HCT116 (cell line): ENCODE measurements around the gene SCFD2. TPM values are rescaled to one million over a fixed set of nuclear protein-coding genes. Genes with fewer than 3 reads are reported as not detected.

ENCODE experiments used
- ATAC-seq: fragments of 200-7000 bp; cut with Tn5 transposase; 2 replicates; pipeline ENCODE4 v1.9.1; 2020; ENCODE audit warnings: mild to moderate bottlenecking, moderate library complexity
- BruUV-seq: library from RNA; stranded (reverse); fragments of 400-500 nt; replicated peaks from 2 replicates; lab custom pipeline; 2021; lab: Mats Ljungman, UMichigan
- CTCF ChIA-PET: fragments of 300-600 bp; sonication (Branson Sonifier 250); formaldehyde crosslinking; loops from one replicate; lab custom pipeline; 2021; ENCODE audit warnings: antibody characterized with exemption; lab: Charles Lee
- POLR2A ChIA-PET: fragments of 300-600, 350-600 bp; sonication (Branson Sonifier 250); formaldehyde crosslinking; loops from one replicate; lab custom pipeline; 2021; ENCODE audit warnings: antibody characterized with exemption; lab: Charles Lee
- RAD21 ChIA-PET, 2 experiments: fragments of 300-600 bp; sonication (Branson Sonifier 250); formaldehyde crosslinking; loops; one replicate each; lab custom pipeline; 2023; ENCODE audit warnings: low total read pairs in 2 of 2; ENCODE audit not compliant: uncharacterized antibody in 2 of 2, unreplicated experiment in 2 of 2, low non-redundant PET in 1 of 2; lab: Charles Lee
- DNase-seq: peaks from one replicate; pipeline ENCODE4 v3.0.0-alpha.2; 2010; ENCODE audit warnings: low read depth, low spot score
- H2AFZ ChIP-seq: fragments of 200-600 bp; shearing (Covaris generic), sonication (generic); 2 replicates; pipeline ENCODE4 v1.6.1; 2017; ENCODE audit warnings: low read depth, mixed run types, mixed read lengths, antibody characterized with exemption, low read length; ENCODE audit not compliant: poor library complexity, severe bottlenecking
- H3K27ac ChIP-seq: 2 replicates; pipeline ENCODE4 v1.5.1; 2012; ENCODE audit warnings: low read depth, low read length
- H3K27me3 ChIP-seq: fragments of 200-600 bp; sonication (generic); 2 replicates; pipeline ENCODE4 v1.6.1; 2016; ENCODE audit warnings: mixed run types, low read length, mixed read lengths; ENCODE audit not compliant: insufficient read depth
- H3K36me3 ChIP-seq, 2 experiments: fragments of 200-500 bp in 1 of 2; fragments of 200-600 bp in 1 of 2; sonication (Bioruptor generic) in 1 of 2; sonication (generic) in 1 of 2; 2 replicates each; pipeline versions ENCODE4 v1.5.1 to v1.6.1; 2014 to 2016; ENCODE audit warnings: low read length in 2 of 2, inconsistent platforms in 1 of 2, mixed read lengths in 1 of 2, mixed run types in 1 of 2; ENCODE audit not compliant: insufficient read depth in 2 of 2, control insufficient read depth in 1 of 2
- H3K4me1 ChIP-seq, 2 experiments: fragments of 200-600 bp in 1 of 2; sonication (generic) in 1 of 2; 2 replicates each; pipeline versions ENCODE4 v1.5.1 to v1.6.1; 2012 to 2017; ENCODE audit warnings: low read length in 2 of 2, inconsistent platforms in 1 of 2, mild to moderate bottlenecking in 1 of 2, mixed read lengths in 1 of 2, mixed run types in 1 of 2, moderate library complexity in 1 of 2; ENCODE audit not compliant: insufficient read depth in 2 of 2, control insufficient read depth in 1 of 2
- H3K4me2 ChIP-seq: fragments of 200-600 bp; sonication (generic); 2 replicates; pipeline ENCODE4 v1.6.1; 2017; ENCODE audit warnings: mixed run types, low read length, mixed read lengths
- H3K4me3 ChIP-seq, 2 experiments: fragments of 200-600 bp in 1 of 2; sonication (generic) in 1 of 2; replicated peaks in 1 of 2; 2 replicates each; pipeline ENCODE4 v1.5.1; 2011 to 2016; ENCODE audit warnings: low read length in 2 of 2, control low read depth in 1 of 2, low read depth in 1 of 2, mild to moderate bottlenecking in 1 of 2, mixed read lengths in 1 of 2, mixed run types in 1 of 2
- H3K79me2 ChIP-seq: fragments of 200-600 bp; sonication (generic); 2 replicates; pipeline ENCODE4 v1.6.1; 2017; ENCODE audit warnings: mild to moderate bottlenecking, mixed run types, low read length, moderate library complexity, mixed read lengths; ENCODE audit not compliant: insufficient read depth
- H3K9ac ChIP-seq: fragments of 200-600 bp; sonication (generic); 2 replicates; pipeline ENCODE4 v1.6.1; 2016; ENCODE audit warnings: low read length, mixed read lengths
- H3K9me2 ChIP-seq: fragments of 200-600 bp; sonication (generic), shearing (Covaris generic); 2 replicates; pipeline ENCODE4 v1.6.1; 2017; ENCODE audit warnings: mixed run types, mild to moderate bottlenecking, moderate library complexity; ENCODE audit not compliant: insufficient read depth
- H3K9me3 ChIP-seq, 2 experiments: fragments of 200-500 bp in 1 of 2; fragments of 200-600 bp in 1 of 2; sonication (Bioruptor generic) in 1 of 2; sonication (generic) in 1 of 2; 2 replicates each; pipeline ENCODE4 v1.6.1; 2014 to 2017; ENCODE audit warnings: low read length in 2 of 2, mixed read lengths in 2 of 2, inconsistent platforms in 1 of 2, low read depth in 1 of 2, mild to moderate bottlenecking in 1 of 2, mixed run types in 1 of 2, moderate library complexity in 1 of 2; ENCODE audit not compliant: control insufficient read depth in 1 of 2, insufficient read depth in 1 of 2
- H4K20me1 ChIP-seq: fragments of 200-600 bp; sonication (generic), shearing (Covaris generic); 2 replicates; pipeline ENCODE4 v1.6.1; 2017; ENCODE audit warnings: mixed run types, mild to moderate bottlenecking, moderate library complexity; ENCODE audit not compliant: insufficient read depth
- CBX3 ChIP-seq: IDR thresholded peaks from 2 replicates; pipeline ENCODE4 v1.6.1; 2012; ENCODE audit warnings: low read depth
- CEBPB ChIP-seq: IDR thresholded peaks from 2 replicates; pipeline ENCODE4 v1.6.1; 2012; ENCODE audit warnings: low read depth
- EGR1 ChIP-seq: IDR thresholded peaks from 2 replicates; pipeline ENCODE4 v1.6.1; 2012; ENCODE audit warnings: low read depth
- ELF1 ChIP-seq: IDR thresholded peaks from 2 replicates; pipeline ENCODE4 v1.6.1; 2012; ENCODE audit warnings: low read depth, borderline replicate concordance
- FOSL1 ChIP-seq: IDR thresholded peaks from 2 replicates; pipeline ENCODE4 v1.6.1; 2012; ENCODE audit warnings: low read depth
- JUND ChIP-seq: IDR thresholded peaks from 2 replicates; pipeline ENCODE4 v1.6.1; 2012
- POLR2AphosphoS5 ChIP-seq: IDR thresholded peaks from 2 replicates; pipeline ENCODE4 v1.6.1; 2011; ENCODE audit warnings: mild to moderate bottlenecking, low read depth, low read length, moderate library complexity
- RAD21 ChIP-seq: IDR thresholded peaks from 2 replicates; pipeline ENCODE4 v1.6.1; 2012; ENCODE audit warnings: low read depth, mild to moderate bottlenecking
- SIN3A ChIP-seq: IDR thresholded peaks from 2 replicates; pipeline ENCODE4 v1.6.1; 2012; ENCODE audit warnings: low read depth
- SRF ChIP-seq: IDR thresholded peaks from 2 replicates; pipeline ENCODE4 v1.6.1; 2012; ENCODE audit warnings: low read depth
- TCF7L2 ChIP-seq: IDR thresholded peaks from 2 replicates; pipeline ENCODE4 v1.7.0; 2011; ENCODE audit warnings: borderline replicate concordance, inconsistent platforms; ENCODE audit not compliant: insufficient read depth, insufficient read length; ENCODE audit errors: extremely low read depth
- ZFX ChIP-seq: fragments of 450-650 bp; IDR thresholded peaks from 2 replicates; pipeline ENCODE4 v1.6.1; 2017
- intact Hi-C: fragments of 100-400 bp; cut with micrococcal nuclease; formaldehyde crosslinking; loops from 2 replicates; pipeline ENCODE4 v1.10.0; 2022
- total RNA-seq: library from RNA; stranded (reverse); gene quantifications from one replicate; pipeline ENCODE4 v1.2.1, GENCODE V29; 2021; ENCODE audit not compliant: unreplicated experiment
- TF ChIP-seq, protein P1 (sequence below), 3 experiments: fragments of 200-600 bp in 1 of 3; sonication (generic) in 1 of 3; IDR thresholded peaks in 2 of 3; conservative IDR thresholded peaks in 1 of 3; 2 replicates each; pipeline ENCODE4 v1.5.1; 2012 to 2017; ENCODE audit warnings: low read depth in 2 of 3, low read length in 2 of 3, antibody characterized with exemption in 1 of 3, borderline replicate concordance in 1 of 3, control low read depth in 1 of 3, mild to moderate bottlenecking in 1 of 3, mixed read lengths in 1 of 3, mixed run types in 1 of 3, moderate library complexity in 1 of 3; ENCODE audit not compliant: insufficient read depth in 1 of 3
- TF ChIP-seq, protein P2 (sequence below): IDR thresholded peaks from 2 replicates; pipeline ENCODE4 v1.6.1; 2012
- TF ChIP-seq, protein P3 (sequence below): IDR thresholded peaks from 2 replicates; pipeline ENCODE4 v1.6.1; 2012; ENCODE audit warnings: low read depth
- TF ChIP-seq, protein P4 (sequence below): IDR thresholded peaks from 2 replicates; pipeline ENCODE4 v1.6.1; 2012
- TF ChIP-seq, protein P5 (sequence below): IDR thresholded peaks from 2 replicates; pipeline ENCODE4 v1.6.1; 2011; ENCODE audit warnings: mild to moderate bottlenecking, low read length, moderate library complexity; ENCODE audit not compliant: insufficient replicate concordance; ENCODE audit errors: extremely low read depth

SCFD2 gene
- total RNA-seq, 1 experiment from 2014 or later: 13.6 TPM

- no peak for ATAC-seq
- H3K27me3 ChIP-seq: no peaks in the 10 kb centered on the region
- no peak overlapping the region for H3K27ac ChIP-seq
- intact Hi-C loops: loop anchor here (5.0 kb wide), 1 partner anchor 923 kb away; no protein-coding TSS in a partner anchor
- DNase-seq: no peak
- H3K9me3 ChIP-seq: no peaks in the 10 kb centered on the region
- ChIA-PET POLR2A (no interaction called here), RAD21 (no interaction called here), CTCF (no interaction called here)
- H3K4me1 ChIP-seq: no peaks in the 10 kb centered on the region
- no peak overlapping the region for H3K4me3 ChIP-seq
- BruUV-seq: no TSS peak
- H2AFZ ChIP-seq: no peak overlapping the region
- H3K4me2 ChIP-seq: no peak overlapping the region
- no peak overlapping the region for H3K9ac ChIP-seq
- no peaks in the 10 kb centered on the region for H3K36me3 ChIP-seq
- TF ChIP-seq POLR2AphosphoS5 (no peak), CBX3 (no peak), SIN3A (no peak), RAD21 (no peak), CEBPB (no peak), ELF1 (no peak), TCF7L2 (no peak), ZFX (no peak), FOSL1 (no peak), EGR1 (no peak), SRF (no peak), JUND (no peak)
- TF ChIP-seq, protein P1, sequence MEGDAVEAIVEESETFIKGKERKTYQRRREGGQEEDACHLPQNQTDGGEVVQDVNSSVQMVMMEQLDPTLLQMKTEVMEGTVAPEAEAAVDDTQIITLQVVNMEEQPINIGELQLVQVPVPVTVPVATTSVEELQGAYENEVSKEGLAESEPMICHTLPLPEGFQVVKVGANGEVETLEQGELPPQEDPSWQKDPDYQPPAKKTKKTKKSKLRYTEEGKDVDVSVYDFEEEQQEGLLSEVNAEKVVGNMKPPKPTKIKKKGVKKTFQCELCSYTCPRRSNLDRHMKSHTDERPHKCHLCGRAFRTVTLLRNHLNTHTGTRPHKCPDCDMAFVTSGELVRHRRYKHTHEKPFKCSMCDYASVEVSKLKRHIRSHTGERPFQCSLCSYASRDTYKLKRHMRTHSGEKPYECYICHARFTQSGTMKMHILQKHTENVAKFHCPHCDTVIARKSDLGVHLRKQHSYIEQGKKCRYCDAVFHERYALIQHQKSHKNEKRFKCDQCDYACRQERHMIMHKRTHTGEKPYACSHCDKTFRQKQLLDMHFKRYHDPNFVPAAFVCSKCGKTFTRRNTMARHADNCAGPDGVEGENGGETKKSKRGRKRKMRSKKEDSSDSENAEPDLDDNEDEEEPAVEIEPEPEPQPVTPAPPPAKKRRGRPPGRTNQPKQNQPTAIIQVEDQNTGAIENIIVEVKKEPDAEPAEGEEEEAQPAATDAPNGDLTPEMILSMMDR (IDR thresholded peaks at IDR 0.05 in 2 of 3, conservative IDR thresholded peaks at IDR 0.05 in 1 of 3; ENCODE audit: borderline replicate concordance in 1 of 3, insufficient read depth in 1 of 3, low read depth in 2 of 3, low read length in 2 of 3): no peak
- TF ChIP-seq, protein P2, sequence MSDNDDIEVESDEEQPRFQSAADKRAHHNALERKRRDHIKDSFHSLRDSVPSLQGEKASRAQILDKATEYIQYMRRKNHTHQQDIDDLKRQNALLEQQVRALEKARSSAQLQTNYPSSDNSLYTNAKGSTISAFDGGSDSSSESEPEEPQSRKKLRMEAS: no peak
- TF ChIP-seq, protein P3, sequence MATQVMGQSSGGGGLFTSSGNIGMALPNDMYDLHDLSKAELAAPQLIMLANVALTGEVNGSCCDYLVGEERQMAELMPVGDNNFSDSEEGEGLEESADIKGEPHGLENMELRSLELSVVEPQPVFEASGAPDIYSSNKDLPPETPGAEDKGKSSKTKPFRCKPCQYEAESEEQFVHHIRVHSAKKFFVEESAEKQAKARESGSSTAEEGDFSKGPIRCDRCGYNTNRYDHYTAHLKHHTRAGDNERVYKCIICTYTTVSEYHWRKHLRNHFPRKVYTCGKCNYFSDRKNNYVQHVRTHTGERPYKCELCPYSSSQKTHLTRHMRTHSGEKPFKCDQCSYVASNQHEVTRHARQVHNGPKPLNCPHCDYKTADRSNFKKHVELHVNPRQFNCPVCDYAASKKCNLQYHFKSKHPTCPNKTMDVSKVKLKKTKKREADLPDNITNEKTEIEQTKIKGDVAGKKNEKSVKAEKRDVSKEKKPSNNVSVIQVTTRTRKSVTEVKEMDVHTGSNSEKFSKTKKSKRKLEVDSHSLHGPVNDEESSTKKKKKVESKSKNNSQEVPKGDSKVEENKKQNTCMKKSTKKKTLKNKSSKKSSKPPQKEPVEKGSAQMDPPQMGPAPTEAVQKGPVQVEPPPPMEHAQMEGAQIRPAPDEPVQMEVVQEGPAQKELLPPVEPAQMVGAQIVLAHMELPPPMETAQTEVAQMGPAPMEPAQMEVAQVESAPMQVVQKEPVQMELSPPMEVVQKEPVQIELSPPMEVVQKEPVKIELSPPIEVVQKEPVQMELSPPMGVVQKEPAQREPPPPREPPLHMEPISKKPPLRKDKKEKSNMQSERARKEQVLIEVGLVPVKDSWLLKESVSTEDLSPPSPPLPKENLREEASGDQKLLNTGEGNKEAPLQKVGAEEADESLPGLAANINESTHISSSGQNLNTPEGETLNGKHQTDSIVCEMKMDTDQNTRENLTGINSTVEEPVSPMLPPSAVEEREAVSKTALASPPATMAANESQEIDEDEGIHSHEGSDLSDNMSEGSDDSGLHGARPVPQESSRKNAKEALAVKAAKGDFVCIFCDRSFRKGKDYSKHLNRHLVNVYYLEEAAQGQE: no peak
- TF ChIP-seq, protein P4, sequence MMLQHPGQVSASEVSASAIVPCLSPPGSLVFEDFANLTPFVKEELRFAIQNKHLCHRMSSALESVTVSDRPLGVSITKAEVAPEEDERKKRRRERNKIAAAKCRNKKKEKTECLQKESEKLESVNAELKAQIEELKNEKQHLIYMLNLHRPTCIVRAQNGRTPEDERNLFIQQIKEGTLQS: no peak
- TF ChIP-seq, protein P5, sequence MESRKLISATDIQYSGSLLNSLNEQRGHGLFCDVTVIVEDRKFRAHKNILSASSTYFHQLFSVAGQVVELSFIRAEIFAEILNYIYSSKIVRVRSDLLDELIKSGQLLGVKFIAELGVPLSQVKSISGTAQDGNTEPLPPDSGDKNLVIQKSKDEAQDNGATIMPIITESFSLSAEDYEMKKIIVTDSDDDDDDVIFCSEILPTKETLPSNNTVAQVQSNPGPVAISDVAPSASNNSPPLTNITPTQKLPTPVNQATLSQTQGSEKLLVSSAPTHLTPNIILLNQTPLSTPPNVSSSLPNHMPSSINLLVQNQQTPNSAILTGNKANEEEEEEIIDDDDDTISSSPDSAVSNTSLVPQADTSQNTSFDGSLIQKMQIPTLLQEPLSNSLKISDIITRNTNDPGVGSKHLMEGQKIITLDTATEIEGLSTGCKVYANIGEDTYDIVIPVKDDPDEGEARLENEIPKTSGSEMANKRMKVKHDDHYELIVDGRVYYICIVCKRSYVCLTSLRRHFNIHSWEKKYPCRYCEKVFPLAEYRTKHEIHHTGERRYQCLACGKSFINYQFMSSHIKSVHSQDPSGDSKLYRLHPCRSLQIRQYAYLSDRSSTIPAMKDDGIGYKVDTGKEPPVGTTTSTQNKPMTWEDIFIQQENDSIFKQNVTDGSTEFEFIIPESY: no peak
- H3K9me2 ChIP-seq: 0 out of 2 replicates have a peak, but pooled peaks cover 3% of the 10 kb centered on the region
- H3K79me2 ChIP-seq: no peaks in the 10 kb centered on the region
- no peaks in the 10 kb centered on the region for H4K20me1 ChIP-seq
Measured at GRCh38 chr4:53309321-53310040, 56.4 kb downstream of the SCFD2 start.
